GM21447 (cell line): ENCODE measurements around the gene RNASE8.
"Not testable (repeated sequence)": the region's sequence is repeated elsewhere in the genome, so short reads cannot be mapped to it uniquely, and the experiment has no call there.

Experiments used
- ATAC-seq: cut with Tn5 transposase; IDR thresholded peaks from one replicate; pipeline ENCODE4 v1.9.1; 2021; ENCODE audit not compliant: unreplicated experiment

The RNASE8 gene

GRCh38 chr14:21029917-21030316, 27.7 kb upstream of the RNASE8 start, which contains the start of gene TPPP2:
Gene TPPP2, plus strand, starts transcription at chr14:21030217. Its CDS starts 365 bp downstream, at chr14:21030582.
- no peak for ATAC-seq

DNA sequence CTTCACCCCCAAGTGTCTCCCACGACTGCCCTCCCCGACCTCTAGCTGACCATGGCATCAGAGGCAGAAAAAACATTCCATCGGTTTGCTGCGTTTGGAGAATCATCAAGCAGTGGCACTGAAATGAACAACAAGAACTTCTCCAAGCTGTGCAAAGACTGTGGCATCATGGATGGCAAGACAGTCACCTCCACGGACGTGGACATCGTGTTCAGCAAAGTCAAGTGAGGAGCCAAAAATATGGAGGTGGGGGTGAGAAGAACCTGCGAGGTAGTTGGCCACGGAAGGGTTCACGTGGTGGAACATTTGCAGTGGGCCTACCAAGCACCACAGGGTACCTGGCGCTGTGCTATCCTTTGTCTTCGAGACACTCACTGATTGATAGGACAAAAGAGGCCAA, 27.1 kb upstream of the RNASE8 start:
- no peak for ATAC-seq

GRCh38 chr14:21032326-21033132, 25.1 kb upstream of the RNASE8 start:
- no peak for ATAC-seq

DNA sequence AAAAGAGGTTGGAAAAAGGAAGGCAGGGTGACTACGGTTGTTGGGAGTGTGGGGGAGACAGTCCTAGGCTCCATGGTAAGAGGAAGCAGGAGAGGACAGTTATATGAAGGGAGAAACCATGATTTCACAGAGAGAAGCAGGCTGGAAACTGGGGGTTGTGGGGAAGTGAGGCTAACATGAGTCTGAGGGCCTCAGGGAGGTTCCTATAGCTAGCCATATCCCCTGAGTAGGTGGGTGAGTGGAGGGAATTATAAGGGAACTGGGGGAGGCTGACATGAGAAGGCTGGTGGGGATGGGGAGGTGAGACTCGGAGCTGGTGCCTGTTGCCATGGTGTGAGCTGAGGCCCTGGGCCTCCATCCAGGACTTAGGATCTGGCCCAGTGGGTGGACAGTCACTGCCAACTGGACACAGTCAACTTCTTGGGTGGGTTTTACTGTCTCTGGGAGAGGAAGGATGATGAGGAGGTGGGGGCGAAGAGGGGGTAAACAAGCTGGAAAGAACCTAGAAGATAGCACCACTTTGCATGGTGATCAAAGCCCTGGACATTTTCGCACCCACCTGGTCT, 24.4 kb upstream of the RNASE8 start:
- ATAC-seq = no peak

DNA sequence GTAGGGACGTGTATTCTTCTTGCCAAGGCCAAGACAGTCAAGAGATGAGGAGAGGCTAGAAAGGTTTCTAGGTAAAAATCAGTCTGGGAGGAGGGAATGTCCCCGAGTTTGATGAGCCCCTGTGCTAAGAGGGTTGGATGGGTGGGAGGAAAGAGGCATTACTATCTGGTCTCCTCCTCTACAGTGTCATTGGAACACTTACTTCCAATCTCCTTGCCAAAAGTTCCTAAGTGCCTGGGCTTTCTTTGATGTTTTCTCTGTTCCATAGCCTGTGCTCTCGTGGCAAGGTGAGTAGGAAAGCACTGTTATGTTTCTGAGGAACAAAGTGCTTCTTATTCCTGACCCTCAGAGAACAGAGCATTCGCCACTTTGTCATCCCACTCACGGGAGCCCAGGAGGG, 22.9 kb upstream of the RNASE8 start, which contains the start of gene RNASE13:
Gene RNASE13 (minus strand): TSS at position 101 of the 400 bp plus-strand sequence. CDS start 519 bp downstream, outside the sequence.
- ATAC-seq = no peak

DNA sequence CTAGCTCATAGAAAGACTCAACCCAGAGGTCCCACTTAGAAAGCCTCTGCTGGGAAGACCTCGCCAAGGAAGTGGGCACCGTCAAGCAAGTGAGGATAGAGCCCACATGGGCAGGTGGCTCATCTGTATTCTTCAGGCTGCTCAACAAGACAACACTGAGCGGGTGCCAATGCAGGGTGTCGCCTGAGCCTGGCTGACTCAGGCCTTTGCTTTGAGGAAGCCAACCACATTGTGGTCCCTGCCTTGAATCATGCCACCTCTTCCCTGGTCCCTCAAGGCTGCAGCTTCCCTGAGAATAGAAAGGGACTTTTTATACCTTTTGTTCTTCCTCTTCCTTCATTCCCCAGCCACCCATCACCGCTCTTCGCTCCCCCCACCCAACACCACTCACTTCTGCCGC, 20.9 kb upstream of the RNASE8 start:
- ATAC-seq = no peak

DNA sequence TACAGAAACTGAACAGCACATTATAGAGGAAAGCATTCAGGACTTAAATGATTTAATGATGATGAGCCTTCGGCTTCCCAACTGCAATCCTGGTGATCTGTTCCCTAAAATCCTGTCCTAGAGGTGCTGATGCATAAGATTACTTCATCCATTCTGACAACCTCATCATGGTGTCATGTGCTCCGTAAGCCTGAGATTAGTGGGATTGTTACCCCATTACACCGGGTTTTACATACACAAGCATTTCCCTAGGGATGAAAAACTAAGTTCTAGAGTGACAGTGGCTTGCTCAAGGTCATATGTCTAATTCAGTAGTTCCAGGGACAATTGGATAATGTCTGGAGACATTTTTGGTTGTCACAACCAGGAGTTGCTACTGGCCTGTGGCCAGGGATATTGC, 20.5 kb upstream of the RNASE8 start:
- ATAC-seq = no peak

- no peak for ATAC-seq
Observed at GRCh38 chr14:21038441-21039422, 18.9 kb upstream of the RNASE8 start.

- ATAC-seq = no peak
Observed at GRCh38 chr14:21039585-21040369, 17.8 kb upstream of the RNASE8 start.

DNA sequence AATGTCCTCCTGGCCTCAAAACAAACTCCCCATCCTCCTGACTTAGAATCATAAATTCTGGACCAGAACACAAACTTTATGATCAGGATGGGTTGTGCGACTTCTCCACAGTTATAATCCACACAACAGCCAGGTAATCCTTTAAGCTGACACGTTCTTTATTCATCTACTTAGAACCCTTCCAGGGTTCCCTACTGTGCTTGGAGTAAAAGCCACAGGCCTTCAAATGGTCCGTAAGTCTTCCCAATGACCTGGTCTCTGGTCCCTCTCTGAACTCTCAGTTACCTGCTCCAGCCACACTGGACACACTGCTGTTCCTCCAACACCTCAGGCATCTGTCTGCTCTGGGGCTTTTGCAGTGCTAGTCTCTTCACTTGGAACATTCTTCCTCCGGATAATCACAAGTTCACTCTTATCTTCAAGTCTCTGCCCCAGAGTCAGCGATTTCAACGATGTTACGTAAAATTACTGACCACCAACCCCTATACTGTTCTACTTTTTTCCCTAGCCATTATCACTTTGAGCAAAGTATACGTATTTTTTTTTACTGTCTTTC, 17.2 kb upstream of the RNASE8 start:
- no peak for ATAC-seq

- not testable (repeated sequence) for ATAC-seq
Observed at GRCh38 chr14:21040941-21041340, 16.7 kb upstream of the RNASE8 start.

GRCh38 chr14:21041676-21042433, 15.8 kb upstream of the RNASE8 start, which contains the start of gene RNASE7:
Gene RNASE7, plus strand, starts transcription at chr14:21042362. Its CDS starts 631 bp downstream, at chr14:21042993.
- no peak for ATAC-seq

GRCh38 chr14:21042918-21043317, 14.7 kb upstream of the RNASE8 start:
- no peak for ATAC-seq

DNA sequence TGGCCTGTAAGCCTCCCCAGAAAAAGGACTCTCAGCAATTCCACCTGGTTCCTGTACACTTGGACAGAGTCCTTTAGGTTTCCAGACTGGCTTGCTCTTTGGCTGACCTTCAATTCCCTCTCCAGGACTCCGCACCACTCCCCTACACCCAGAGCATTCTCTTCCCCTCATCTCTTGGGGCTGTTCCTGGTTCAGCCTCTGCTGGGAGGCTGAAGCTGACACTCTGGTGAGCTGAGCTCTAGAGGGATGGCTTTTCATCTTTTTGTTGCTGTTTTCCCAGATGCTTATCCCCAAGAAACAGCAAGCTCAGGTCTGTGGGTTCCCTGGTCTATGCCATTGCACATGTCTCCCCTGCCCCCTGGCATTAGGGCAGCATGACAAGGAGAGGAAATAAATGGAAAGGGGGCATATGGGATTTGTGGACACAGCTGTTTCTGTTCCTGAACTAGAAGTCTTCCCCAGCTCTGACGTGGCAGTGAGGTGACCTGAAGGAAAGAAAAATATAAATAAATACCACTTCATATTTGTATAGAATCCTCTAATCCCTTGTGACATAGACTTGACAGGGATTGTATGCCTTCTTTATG, 14.1 kb upstream of the RNASE8 start:
- no peak for ATAC-seq

GRCh38 chr14:21043974-21044618, 13.5 kb upstream of the RNASE8 start:
- no peak for ATAC-seq

DNA sequence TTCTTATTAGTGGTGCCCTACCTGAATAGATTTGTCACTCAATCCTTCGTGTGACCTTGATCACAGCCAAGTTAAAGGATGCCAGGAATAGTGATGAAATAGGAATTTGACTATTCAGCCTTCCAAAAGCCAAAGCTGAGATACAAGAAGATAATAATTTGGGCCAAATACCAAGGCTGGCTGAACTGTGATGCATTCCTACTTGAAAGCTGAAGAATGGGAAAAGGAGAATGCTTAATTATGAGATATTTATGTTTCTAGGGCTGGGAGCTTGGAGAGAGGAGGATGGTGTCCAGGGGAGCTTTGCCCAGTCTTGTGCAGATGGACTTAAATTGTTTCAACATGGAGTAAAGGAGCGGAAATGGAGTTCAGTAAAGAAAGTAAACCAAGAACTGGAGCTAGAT, 10.2 kb upstream of the RNASE8 start:
- no peak for ATAC-seq

GRCh38 chr14:21048638-21049037, 9.0 kb upstream of the RNASE8 start:
- no peak for ATAC-seq

DNA sequence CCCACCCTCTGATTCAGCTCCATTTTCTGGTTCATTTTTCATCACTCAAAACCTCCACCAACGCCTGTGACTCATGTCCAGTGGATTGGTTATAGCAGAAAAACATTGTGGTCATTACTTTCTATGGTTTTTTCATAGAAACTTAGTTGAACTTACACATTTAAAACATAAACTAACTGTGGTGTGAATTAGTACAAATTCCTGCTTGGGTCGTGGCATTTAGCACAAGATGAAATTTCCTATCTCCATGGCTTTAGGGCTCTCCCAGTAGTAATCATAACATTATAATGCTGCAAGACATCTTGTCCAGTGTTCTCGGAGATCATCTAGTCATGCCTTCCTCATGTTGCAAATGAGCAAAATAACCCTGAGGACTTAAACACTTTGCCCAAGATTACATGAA, 8.3 kb upstream of the RNASE8 start:
- ATAC-seq = no peak
